Neuron (in vitro differentiated cells): ENCODE data around the gene F7.
"Not testable (repeated sequence)": the region's sequence is repeated elsewhere in the genome, so short reads cannot be mapped to it uniquely, and the experiment has no call there.

Experiments
- H2AFZ ChIP-seq: one replicate; pipeline ENCODE4 v1.6.1; 2013; ENCODE audit warnings: low read depth, mild to moderate bottlenecking, inconsistent platforms, low read length, moderate library complexity
- H3K27me3 ChIP-seq: one replicate; pipeline ENCODE4 v1.6.1; 2013; ENCODE audit warnings: low read length; ENCODE audit not compliant: insufficient read depth
- H3K36me3 ChIP-seq: one replicate; pipeline ENCODE4 v1.6.1; 2013; ENCODE audit warnings: low read length; ENCODE audit not compliant: insufficient read depth
- H3K4me1 ChIP-seq: one replicate; pipeline ENCODE4 v1.6.1; 2013; ENCODE audit warnings: low read length; ENCODE audit not compliant: insufficient read depth
- H3K4me3 ChIP-seq: 2 replicates; pipeline ENCODE4 v1.5.1; 2013; ENCODE audit warnings: mild to moderate bottlenecking, low read length, moderate library complexity
- H3K9me3 ChIP-seq: one replicate; pipeline ENCODE4 v1.6.1; 2013; ENCODE audit warnings: low read length

F7 gene

DNA sequence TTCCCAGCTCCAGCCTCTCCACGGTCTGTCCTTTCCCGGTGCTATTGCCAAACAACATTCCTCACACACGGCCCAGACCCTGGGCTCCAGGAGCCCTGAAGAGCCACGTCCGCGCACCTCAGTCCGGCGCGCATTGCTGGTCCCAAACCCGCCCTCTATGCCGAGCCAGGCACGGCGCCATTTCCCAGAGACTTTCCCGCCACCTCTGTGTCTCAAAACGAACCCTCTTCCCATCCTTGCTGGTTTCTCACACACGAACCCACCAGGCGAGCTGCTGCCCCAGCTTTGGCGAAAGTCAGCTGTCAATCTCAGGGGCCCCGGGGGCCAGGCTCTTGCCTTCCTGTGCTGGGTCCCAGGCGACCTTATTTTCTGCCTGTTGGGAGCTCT is 28.0 kb upstream of the F7 start:
- Histone ChIP-seq H3K9me3 (no peaks in the 10 kb centered on the region), H3K4me1 (no peaks in the 10 kb centered on the region), H3K4me3 (no peak overlapping the region), H3K36me3 (no peaks in the 10 kb centered on the region), H2AFZ (no peak overlapping the region), H3K27me3 (no peaks in the 10 kb centered on the region)

DNA sequence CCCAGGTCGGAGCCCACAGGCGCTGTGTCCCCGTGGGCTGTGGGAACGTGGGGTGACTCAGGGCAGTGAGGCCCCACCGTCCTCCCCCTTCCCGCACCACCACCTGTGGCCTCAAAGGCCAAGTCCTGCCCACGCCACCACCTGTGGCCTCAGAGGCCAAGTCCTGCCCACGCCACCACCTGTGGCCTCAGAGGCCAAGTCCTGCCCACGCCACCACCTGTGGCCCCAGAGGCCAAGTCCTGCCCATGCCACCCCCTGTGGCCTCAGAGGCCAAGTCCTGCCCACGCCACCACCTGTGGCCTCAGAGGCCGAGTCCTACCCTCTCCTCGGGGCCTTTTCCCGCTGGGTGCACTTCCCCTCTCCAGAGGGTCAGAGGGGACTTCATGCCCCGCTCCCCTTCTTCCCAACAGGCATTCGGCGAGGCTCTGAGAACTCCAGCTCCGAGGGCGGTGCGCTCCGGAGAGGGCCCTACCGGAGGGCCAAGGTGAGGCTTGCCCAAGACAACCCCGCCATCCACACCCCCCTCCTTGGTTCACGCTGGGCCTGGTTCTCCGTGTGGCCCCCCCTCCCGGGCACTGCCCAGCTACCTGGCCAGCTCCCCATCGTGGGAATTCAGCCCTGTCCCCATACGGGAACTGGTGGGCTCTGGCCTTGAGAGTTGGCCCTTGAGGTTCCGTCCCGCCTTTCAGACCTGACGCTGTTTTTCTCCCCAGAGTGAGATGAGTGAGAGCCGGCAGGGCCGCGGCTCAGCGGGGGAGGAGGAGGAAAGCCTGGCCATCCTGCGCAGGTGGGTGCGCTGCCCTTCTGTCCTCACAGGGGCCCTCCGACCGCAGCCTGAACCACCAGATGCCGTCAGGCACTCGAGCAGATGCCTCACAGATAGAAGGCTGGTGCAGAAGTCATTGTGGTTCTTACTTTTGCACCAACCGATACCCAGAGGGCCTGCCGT is 27.4 kb upstream of the F7 start:
- H3K4me3 ChIP-seq = no peak overlapping the region
- no peaks in the 10 kb centered on the region for H3K27me3 ChIP-seq
- H2AFZ ChIP-seq = no peak overlapping the region
- H3K36me3 ChIP-seq = no peaks in the 10 kb centered on the region
- H3K4me1 ChIP-seq = no peaks in the 10 kb centered on the region
- H3K9me3 ChIP-seq = no peaks in the 10 kb centered on the region

DNA sequence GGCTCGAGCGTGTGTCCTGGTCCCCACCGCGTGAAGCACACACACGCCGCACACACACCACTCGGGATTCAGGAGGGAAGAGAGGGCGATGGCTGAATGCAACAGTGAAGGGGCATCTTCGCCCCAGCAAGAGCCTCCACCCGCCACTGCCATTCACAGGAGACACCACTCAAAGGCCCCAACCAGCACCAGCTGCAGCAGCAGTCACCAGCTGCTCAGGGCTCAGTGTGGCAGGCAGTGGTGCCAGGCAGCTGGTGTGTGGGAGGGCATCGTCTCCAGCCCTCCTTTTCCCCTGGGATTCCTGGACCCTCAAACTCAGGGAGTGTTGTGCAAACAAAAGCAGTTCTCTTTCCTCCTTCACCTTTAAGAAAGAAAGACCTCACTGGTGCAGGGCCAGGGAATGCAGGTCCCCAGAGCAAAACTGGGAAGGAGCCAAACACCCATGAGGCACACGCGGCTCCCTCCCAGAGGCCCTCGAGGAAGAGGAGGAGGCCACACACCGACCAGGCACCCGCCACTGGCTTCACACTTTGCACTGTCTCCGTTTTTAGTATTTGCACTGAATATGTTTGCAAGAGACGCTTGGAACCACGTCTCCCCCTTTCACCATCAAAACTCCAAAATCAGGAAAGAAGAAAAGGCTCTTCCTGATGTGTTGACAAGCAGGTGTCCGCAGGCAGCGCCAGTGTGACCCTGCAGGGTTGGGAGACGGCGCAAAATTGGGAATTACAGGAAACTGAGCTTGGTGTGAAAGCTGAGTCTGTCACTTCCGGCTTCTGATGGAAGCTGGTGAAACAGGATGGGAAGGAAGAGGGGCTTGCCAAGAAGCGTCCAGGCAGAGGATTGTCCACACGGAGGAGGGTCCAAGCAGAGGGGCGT is 26.4 kb upstream of the F7 start:
- H3K36me3 ChIP-seq = no peaks in the 10 kb centered on the region
- H3K27me3 ChIP-seq = no peaks in the 10 kb centered on the region
- no peak overlapping the region for H2AFZ ChIP-seq
- no peaks in the 10 kb centered on the region for H3K9me3 ChIP-seq
- no peak overlapping the region for H3K4me3 ChIP-seq
- H3K4me1 ChIP-seq = no peaks in the 10 kb centered on the region

DNA sequence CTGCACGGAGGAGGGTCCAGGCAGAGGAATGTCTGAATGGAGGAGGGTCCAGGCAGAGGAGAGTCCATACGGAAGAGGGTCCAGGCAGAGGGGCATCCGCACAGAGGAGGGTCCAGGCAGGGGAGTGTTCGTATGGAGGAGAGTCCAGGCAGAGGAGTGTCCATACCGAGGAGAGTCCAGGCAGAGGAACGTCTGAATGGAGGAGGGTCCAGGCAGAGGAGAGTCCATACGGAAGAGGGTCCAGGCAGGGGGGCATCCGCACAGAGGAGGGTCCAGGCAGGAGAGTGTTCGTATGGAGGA is 25.9 kb upstream of the F7 start:
- H3K9me3 ChIP-seq, H3K4me3 ChIP-seq, H3K4me1 ChIP-seq, H3K36me3 ChIP-seq, H3K27me3 ChIP-seq, H2AFZ ChIP-seq: not testable (repeated sequence)

DNA sequence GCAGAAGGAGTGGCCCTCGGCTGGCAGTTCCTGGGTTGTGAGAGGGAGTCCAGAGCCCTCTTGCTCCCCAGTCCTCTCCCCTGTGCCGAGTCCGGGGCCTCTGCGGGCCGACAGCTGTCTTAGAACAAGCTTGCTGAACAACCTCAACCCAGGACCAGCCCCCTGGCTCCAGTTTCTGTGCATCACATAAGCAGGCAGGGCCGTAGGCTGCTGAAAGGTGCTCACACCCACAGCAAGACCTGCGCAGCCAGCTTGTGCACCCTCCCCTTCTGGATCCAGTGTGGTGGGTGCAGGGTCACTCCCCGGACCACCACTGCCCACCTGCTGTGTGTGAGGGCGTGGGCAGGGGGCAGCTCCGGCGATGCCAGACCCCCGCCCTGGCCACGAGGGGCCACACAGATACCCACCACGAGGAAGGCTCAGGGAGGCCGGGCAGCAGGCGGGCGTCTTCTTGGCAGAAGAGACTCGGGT is 25.2 kb upstream of the F7 start:
- H3K4me3 ChIP-seq = no peak overlapping the region
- H3K4me1 ChIP-seq = no peaks in the 10 kb centered on the region
- H2AFZ ChIP-seq = no peak overlapping the region
- H3K36me3 ChIP-seq = no peaks in the 10 kb centered on the region
- H3K9me3 ChIP-seq = no peaks in the 10 kb centered on the region
- H3K27me3 ChIP-seq = no peaks in the 10 kb centered on the region

DNA sequence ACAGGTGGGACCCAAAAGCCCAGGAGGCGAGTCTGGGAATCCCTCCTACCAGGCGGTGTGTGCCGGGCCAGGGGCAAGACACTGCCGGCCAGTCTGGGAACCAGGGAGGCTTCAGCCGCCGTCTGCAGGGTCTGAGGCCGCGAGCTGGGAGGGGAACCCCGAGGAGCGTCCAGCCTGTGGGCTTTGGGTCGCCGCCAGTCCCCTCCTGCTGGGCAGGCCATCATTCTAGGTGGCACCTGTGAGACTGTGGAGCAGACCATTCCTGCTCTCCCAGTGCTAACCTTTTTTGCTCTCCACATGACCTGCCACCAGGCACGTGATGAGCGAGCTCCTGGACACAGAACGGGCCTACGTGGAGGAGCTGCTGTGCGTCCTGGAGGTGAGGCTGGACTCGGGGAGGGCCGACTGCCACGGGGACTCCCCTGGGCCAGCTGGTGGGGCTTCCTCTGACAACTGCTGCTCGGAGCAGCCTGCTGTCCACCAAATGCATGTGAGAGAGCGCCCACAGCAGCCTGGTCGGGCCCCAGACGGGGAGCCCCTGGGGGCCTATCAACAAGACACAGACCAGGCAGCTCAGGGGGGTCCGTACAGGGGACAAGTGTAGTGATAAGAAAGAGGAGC is 24.6 kb upstream of the F7 start:
- no peaks in the 10 kb centered on the region for H3K36me3 ChIP-seq
- no peaks in the 10 kb centered on the region for H3K9me3 ChIP-seq
- H2AFZ ChIP-seq = no peak overlapping the region
- no peak overlapping the region for H3K4me3 ChIP-seq
- no peaks in the 10 kb centered on the region for H3K4me1 ChIP-seq
- no peaks in the 10 kb centered on the region for H3K27me3 ChIP-seq

DNA sequence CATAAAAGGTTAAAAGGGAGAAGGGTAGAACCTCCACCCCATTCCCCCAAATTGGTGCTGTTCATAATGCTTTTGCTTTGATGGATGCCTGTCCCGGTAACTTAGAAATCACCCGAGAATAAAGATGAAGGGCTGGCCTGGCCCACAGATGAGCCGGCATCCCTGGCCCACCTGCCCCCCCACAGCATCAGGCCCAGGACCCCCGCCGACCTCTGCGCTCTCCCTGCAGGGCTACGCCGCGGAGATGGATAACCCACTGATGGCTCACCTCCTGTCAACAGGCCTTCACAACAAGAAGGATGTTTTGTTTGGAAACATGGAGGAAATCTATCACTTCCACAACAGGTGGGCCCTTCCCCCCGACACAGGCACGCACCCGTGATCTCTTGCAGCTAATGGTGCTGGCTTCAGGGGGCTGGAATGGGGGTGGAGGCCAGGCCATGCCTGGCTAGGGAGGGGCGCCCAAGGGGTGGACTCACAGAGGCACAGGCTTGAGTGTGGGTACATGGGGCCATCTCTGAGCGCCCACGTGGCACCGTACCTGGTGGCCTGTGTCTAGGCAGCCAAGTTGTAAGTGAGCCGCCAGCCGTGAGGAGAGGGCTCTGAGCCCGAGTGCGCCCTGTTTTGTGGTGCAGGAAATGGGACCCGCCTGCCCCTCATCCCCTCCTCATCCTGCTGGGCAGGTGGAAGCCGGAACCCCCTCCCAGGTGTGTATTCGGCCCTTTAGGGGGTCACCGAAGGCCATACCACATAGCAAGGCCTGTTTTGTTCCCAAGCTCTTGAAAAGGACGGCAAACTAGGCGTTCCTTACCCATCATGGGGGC is 23.2 kb upstream of the F7 start:
- Histone ChIP-seq H3K27me3 (no peaks in the 10 kb centered on the region), H3K36me3 (no peaks in the 10 kb centered on the region), H3K9me3 (no peaks in the 10 kb centered on the region), H3K4me3 (no peak overlapping the region), H3K4me1 (no peaks in the 10 kb centered on the region), H2AFZ (no peak overlapping the region)

DNA sequence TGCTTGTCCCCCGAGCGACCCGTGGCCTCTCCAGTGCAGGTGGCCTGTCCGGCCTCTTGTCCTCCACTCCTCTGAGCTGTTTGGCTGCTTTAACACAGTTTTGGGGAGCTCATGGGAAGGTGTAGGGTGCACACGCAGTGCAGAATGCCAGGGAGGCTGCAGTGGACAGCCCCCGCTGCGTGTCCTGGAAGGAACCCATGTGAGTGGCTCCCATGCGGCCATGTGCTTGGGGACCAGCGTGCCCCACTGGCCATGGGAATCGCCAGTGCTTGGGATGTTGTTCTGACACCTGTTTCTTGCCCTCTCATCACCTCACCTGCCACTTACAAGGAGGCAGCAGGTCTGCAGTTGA is 22.6 kb upstream of the F7 start:
- Histone ChIP-seq H3K4me1 (no peaks in the 10 kb centered on the region), H3K27me3 (no peaks in the 10 kb centered on the region), H3K36me3 (no peaks in the 10 kb centered on the region), H3K4me3 (no peak overlapping the region), H2AFZ (no peak overlapping the region), H3K9me3 (no peaks in the 10 kb centered on the region)

DNA sequence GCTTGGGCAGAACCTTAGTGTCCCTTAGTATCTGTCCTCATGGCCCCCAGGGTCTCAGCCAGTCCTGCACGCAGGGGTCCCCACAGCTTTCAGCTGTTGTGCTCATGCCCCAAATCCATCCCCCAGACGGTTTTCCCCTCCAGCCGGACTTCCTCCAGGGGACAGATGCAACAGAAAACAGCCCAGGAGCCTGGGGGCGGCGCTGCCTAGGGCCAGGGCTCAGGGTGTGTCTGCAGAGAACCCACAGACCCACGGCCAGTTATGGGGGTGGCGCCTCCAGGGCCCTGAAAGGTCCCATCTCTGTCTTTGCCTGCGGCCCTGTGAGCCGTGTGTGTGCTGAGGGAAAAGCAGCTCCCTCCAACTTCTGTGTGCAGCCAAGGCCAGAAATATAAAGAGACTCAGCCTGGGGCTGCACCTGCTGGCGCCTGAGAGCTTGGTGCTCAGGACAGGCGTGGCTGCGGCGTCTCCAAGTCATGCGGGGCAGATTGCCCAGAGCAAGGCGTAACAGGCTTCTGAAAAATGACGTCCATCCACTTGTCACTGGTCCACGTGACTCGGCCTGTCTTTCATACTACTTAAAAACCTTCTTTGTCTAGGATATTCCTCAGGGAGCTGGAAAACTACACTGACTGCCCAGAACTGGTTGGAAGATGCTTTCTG is 22.1 kb upstream of the F7 start:
- no peaks in the 10 kb centered on the region for H3K9me3 ChIP-seq
- H3K4me3 ChIP-seq = no peak overlapping the region
- no peaks in the 10 kb centered on the region for H3K36me3 ChIP-seq
- no peaks in the 10 kb centered on the region for H3K4me1 ChIP-seq
- H2AFZ ChIP-seq = no peak overlapping the region
- no peaks in the 10 kb centered on the region for H3K27me3 ChIP-seq

DNA sequence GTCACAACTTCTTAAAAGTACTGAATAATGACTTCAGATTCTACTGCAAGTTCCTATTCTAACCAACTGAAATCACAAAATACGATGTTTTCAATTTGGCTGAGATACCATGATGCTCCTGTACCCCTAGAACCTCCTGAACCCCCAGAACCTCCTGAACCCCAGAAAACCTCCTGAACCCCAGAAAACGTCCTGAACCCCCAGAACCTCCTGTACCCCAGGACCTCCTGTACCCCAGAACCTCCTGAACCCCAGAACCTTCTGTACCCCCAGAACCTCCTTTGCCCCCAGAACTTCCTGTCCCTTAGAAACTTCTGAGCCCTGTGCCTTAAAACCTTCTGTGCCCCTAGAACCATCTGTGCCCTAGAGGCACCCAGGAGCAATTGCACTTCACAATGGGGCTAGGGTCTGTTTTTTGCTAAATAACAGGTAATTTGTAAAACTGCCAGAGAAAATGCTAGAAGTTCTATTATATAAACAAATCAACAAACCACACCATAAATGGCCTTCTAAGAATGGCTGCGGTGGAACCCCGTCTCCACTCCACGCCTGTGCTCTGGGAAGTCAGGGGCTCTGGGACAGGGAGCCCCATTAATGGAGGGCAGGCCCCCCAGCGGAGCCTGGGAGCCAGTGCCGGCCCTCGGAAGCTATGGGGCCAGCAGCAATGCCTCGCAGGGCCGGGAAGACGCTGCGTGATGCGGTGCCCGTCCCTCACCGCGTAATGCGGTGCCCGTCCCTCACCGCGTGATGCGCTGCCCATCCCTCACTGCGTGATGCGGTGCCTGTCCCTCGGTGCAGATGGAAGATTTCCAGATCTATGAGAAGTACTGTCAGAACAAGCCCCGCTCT is 21.3 kb upstream of the F7 start:
- Histone ChIP-seq H2AFZ (no peak overlapping the region), H3K27me3 (no peaks in the 10 kb centered on the region), H3K4me3 (no peak overlapping the region), H3K9me3 (no peaks in the 10 kb centered on the region), H3K4me1 (no peaks in the 10 kb centered on the region), H3K36me3 (no peaks in the 10 kb centered on the region)

DNA sequence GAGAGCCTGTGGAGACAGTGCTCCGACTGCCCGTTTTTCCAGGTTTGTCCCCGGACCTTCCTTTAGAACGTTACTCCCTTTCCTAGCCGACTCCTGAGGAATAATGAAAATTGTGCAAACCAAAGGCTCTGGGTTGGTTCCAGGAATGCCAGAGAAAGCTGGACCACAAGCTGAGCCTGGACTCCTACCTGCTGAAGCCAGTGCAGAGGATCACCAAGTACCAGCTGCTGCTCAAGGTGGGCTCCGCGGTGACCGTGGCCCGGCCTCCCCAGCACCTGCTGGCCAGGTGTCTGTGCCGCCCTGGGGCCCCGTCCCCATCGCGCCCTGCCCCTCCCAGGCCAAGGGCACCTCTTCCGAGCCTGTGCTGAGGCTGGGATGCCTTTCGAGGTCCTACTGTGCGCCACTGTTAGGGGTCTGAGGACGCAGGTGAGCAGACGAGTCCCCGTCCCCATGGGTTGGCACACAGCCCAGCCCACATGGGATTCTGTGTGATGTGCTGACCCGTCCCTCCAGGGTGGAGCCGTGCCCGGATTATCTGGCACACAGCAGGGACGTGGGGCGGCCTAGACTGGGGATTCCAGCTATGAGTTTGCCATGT is 20.5 kb upstream of the F7 start:
- Histone ChIP-seq H3K9me3 (no peaks in the 10 kb centered on the region), H2AFZ (no peak overlapping the region), H3K4me1 (no peaks in the 10 kb centered on the region), H3K36me3 (no peaks in the 10 kb centered on the region), H3K4me3 (no peak overlapping the region), H3K27me3 (no peaks in the 10 kb centered on the region)
